Measurements from ENCODE around the gene GSG1L.

- no peak for TF ChIP-seq CTCF (optimal IDR thresholded peaks at IDR 0.05 in 1 of 3, IDR thresholded peaks at IDR 0.05 in 1 of 3, conservative IDR thresholded peaks at IDR 0.05 in 1 of 3; ENCODE audit: extremely low read depth in 1 of 3, insufficient read depth in 2 of 3, low read length in 3 of 3)
- TF ChIP-seq EZH2 (IDR thresholded peaks at IDR 0.05; ENCODE audit: low read length), result no peak
Measured at GRCh38 chr16:27945233-27945973, 118.1 kb downstream of the GSG1L start.

All from keratinocyte (primary cell).